ENCODE data around the gene MYT1.
A peak's percentile ranks its signal among the peaks of the same experiment; 100 is the strongest.

MYT1 gene

DNA sequence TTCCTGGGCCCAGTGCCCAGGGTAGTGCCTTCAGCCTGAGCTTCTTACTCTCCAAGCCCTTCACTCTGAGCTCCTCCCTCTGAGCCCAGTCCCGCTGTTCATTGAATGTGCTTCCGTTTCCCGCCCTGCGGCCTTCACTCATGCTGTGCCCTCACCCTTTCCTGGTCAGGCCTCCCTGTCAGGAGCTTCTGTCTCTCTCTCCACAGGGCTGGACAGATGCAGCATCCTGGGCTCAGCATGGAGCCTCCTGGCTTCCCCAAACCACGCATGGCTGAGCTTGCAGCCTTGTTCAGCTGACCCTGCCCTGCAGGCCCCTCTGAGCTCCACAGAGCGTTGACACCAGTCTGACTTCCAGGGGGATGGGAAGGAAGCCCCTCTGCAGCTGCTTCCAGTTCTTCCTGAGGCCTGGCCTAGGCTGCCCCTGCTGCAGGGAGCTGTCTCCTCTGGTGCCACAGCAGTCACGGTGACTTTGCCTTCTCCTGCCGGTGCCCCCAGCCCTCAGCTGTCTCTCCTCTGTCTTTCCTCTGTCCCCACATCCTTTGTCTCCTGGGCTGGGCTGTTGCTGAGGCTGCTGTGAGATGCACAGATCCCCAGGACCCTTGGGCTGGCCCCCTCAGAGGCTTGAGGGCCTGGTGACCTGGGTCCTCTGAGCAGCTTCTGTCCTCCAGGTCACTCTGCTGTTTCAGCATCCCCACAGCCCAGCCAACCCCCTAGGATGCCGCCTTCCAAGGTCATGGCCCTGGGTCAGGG lies 7.9 kb upstream of the MYT1 start:
- H3K27ac Mint-ChIP-seq, result no peak overlapping the region
- H3K4me1 Mint-ChIP-seq, result no peaks in the 10 kb centered on the region
- no peaks in the 10 kb centered on the region for H3K9me3 Mint-ChIP-seq
- peaks cover 7% of the 10 kb centered on the region for H3K36me3 Mint-ChIP-seq
- ATAC-seq, result no peak
- peaks cover 43% of the 10 kb centered on the region for H3K27me3 Mint-ChIP-seq
- H3K4me3 Mint-ChIP-seq, result no peak overlapping the region

DNA sequence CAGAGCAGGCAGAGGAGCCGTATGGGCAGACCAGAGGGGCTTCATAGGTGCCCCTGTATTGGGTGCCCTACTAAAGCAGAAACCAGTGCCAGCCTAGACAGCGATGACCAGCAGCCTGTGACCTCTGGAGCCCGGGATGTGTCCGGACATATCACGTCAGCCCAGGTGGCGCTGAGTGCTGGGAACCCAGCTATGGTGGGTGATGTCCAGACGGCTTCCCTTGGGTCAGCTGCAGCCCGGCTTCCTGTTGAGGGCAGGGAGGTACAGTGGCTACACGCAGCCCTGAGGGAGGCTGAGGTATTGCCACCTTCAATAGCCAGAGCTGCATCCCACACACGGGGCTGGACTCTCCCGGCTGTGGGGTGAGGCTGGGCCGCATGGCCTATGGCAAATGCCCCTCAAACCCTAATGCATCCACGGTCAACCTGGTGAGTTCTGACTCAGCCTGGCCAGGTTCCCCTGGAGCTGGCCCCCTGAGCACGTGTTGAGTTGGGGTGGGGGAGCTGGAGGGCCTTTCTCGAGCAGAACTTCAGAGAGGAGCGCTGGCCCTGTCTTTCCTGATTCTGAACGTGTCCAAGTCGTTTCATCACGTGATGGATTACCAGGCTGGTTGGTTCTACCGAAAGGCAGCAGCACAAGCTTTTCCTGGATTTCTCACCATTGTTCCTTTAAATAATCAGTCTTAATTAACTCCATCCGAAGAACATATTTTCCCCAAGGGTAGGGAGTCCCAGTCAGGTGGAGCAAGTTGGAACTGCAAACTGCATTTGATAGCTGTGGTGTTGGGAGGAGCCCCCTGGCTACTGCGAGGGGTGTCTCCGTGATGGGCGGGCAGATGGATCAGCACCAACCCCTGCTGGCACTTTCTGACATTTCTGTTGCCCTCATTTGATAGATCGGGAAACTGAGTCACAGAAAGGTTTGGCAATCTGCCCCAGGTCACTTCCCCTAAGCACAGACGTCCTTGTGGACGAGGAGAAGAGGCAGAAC lies 7.1 kb upstream of the MYT1 start:
- Mint-ChIP-seq H3K27ac (no peak overlapping the region), H3K36me3 (peaks cover 7% of the 10 kb centered on the region), H3K9me3 (no peaks in the 10 kb centered on the region), H3K27me3 (peaks cover 52% of the 10 kb centered on the region), H3K4me3 (no peak overlapping the region), H3K4me1 (peaks cover 4% of the 10 kb centered on the region)
- ATAC-seq, result no peak

DNA sequence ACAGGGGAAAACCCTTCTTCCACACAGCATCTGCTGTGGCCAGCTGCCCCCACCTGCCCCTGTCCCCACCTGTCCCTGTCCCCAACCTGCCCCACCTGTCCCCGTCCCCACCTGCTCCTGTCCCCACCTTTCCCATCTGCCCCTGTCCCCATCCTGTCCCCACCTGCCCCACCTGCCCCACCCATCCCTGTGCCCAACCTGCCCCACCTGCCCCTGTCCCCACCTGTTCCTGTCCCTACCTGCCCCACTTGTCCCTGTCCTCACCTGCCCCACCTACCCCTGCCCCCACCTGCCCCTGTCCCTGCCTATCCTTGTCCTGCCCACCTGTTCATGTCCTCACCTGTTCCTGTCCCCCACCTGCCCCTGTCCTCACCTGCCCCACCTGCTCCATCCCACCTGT lies 6.4 kb upstream of the MYT1 start:
- Mint-ChIP-seq H3K36me3 (peaks cover 7% of the 10 kb centered on the region), H3K4me1 (peaks cover 7% of the 10 kb centered on the region), H3K27me3 (peaks cover 53% of the 10 kb centered on the region), H3K27ac (no peak overlapping the region), H3K4me3 (no peak overlapping the region), H3K9me3 (no peaks in the 10 kb centered on the region)
- ATAC-seq, result no peak

DNA sequence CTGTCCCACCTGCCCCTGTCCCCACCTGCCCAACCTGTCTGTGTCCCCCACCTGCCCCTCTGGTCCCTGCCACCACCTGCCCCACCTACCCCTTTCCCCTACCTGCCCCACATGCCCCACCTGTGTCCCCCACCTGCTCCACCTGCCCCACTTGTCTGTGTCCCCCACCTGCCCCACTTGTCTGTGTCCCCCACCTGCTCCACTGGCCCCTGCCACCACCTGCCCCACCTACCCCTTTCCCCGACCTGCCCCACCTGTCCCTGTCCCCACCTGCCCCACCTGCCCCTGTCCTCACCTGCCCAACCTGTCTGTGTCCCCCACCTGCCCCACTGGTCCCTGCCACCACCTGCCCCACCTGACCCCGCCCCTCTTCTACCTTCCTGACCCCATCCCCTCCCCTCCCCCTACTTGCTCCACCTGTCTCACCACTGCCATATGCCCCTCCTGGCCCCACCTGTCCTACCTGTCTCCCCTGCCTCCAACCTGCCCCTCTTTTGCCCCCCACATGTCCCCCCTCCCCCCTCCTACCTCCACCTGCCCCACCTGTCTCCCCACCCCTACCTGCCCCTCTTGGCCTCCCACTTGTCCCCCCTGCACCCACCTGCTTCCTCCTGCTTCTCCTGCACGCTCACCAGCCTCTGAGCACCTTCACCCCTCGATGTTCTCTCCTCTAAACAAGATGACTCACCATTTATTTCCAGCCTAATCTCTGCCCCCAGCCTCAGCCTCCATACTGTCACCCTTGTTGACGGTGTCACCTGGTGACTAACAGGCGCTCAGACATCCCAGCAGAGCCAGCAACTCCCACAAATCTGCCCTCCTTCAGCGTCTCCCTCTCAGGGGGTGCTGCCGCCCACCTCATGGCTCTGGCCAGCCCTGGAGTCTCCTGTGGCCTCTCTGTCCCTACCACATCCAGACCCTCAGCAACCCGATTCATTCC lies 5.6 kb upstream of the MYT1 start:
- no peaks in the 10 kb centered on the region for H3K9me3 Mint-ChIP-seq
- peaks cover 59% of the 10 kb centered on the region for H3K27me3 Mint-ChIP-seq
- H3K4me3 Mint-ChIP-seq, result no peak overlapping the region
- H3K27ac Mint-ChIP-seq, result no peak overlapping the region
- ATAC-seq, result peak; percentile 38
- H3K4me1 Mint-ChIP-seq, result peaks cover 7% of the 10 kb centered on the region
- peaks cover 7% of the 10 kb centered on the region for H3K36me3 Mint-ChIP-seq

DNA sequence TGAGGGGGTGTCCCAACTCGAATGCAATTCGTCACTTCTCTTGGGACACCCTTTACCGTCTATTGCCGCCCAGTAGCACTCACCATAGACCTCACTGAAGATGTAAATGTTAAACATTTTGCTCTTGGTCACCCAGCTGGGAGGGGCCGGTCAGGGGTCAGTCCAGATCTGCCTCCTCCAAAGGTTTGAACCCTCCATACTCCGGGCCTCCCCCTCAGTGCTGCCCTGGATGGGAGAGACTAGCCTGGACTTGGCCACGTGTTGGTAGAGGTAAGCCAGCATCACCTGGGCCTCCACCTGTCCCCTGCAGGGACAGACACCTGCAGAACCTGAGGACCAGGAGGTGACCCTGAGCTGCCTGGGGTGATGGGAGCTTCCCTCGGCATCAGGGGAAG lies 5.0 kb upstream of the MYT1 start:
- peaks cover 66% of the 10 kb centered on the region for H3K27me3 Mint-ChIP-seq
- no peak overlapping the region for H3K27ac Mint-ChIP-seq
- no peaks in the 10 kb centered on the region for H3K9me3 Mint-ChIP-seq
- no peak overlapping the region for H3K4me3 Mint-ChIP-seq
- H3K4me1 Mint-ChIP-seq, result peaks cover 7% of the 10 kb centered on the region
- H3K36me3 Mint-ChIP-seq, result peaks cover 7% of the 10 kb centered on the region
- ATAC-seq, result no peak

DNA sequence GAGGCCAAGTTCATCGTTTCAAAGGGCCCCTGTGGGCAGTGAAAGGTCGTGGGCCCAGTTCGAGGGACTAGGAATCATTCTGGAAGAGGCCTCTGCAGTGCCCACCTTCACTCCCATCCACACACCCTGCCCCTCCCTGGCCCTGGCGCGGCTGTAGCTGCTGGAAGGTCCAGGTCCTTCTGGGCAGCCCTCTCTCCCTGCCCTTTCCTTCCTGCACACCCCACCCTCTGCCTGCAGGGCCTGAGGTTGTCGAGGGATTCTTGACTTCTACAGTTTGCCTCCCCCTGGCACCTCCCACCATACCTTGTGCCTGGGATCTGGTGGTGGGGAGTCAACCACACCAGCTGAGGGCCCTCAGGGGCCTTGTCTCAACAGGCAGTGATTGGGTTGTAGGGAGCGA lies 4.5 kb upstream of the MYT1 start:
- H3K27ac Mint-ChIP-seq, result no peak overlapping the region
- H3K27me3 Mint-ChIP-seq, result peaks cover 70% of the 10 kb centered on the region
- no peak for ATAC-seq
- H3K36me3 Mint-ChIP-seq, result peaks cover 7% of the 10 kb centered on the region
- peaks cover 7% of the 10 kb centered on the region for H3K4me1 Mint-ChIP-seq
- H3K9me3 Mint-ChIP-seq, result no peaks in the 10 kb centered on the region
- no peak overlapping the region for H3K4me3 Mint-ChIP-seq

DNA sequence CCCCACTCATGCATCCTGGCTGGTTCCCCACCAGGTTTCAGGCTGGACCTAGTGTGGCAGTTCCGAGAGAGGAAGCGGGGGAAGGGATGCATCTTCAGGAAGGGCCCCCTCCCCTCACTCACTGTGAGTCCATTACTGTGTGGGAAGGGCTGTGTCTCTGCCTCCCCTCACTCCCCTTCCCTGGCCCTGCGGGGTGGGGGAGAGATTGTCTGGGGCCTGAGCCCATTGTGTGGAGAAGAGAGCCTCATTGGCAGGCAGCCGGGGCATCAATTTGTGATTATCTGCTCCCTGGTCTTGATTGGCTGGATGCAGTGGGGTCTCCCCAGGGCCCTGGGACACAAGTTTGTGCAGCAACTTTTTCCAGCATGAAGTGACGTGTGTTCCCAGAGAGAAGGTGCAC lies 4.1 kb upstream of the MYT1 start:
- H3K36me3 Mint-ChIP-seq, result peaks cover 7% of the 10 kb centered on the region
- ATAC-seq, result no peak
- H3K27me3 Mint-ChIP-seq, result peaks cover 74% of the 10 kb centered on the region
- no peak overlapping the region for H3K4me3 Mint-ChIP-seq
- no peak overlapping the region for H3K27ac Mint-ChIP-seq
- peaks cover 7% of the 10 kb centered on the region for H3K4me1 Mint-ChIP-seq
- H3K9me3 Mint-ChIP-seq, result no peaks in the 10 kb centered on the region

DNA sequence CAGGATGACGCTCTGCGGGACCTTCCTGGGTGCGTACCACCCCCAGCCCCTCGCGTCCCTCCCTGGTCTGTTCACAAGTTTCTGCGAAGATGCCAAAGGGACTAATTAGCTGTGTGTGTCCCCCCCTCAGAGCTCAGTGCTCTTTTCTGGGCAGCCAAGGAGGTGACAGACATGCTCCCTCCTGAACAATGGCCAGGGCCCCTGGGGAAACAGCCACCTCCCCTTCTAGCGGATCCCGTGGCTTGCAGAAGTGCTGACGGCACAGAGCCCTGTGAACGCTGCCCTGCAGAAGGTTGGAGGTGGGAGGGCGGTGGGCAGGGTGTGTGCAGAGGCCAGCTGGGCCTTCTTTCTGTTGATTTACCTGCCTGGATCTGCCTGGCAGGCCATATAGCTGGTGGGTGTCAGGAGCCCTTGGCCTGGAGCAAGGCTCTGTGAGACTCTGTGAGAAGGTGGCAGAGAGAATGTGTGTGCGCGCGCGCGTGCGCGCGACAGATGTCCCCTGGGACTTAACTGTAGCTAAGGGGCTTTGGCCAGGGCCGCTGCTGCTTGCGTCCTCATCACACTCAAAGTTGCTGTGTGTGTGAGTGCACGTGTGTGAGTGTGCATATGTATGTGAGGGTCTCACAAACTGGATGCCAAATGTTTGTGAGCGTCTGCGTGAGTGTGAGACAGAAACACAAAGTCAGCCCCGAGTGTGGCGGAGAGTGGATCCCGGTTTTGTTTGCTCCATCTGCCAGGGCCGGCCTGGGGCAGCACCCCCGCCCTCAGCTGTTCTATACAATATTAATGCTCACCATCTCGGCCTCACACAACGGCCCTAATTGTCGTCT lies 3.5 kb upstream of the MYT1 start:
- no peak for ATAC-seq
- H3K4me1 Mint-ChIP-seq, result peaks cover 7% of the 10 kb centered on the region
- no peak overlapping the region for H3K27ac Mint-ChIP-seq
- H3K4me3 Mint-ChIP-seq, result no peak overlapping the region
- H3K27me3 Mint-ChIP-seq, result peaks cover 75% of the 10 kb centered on the region
- H3K9me3 Mint-ChIP-seq, result no peaks in the 10 kb centered on the region
- peaks cover 7% of the 10 kb centered on the region for H3K36me3 Mint-ChIP-seq

DNA sequence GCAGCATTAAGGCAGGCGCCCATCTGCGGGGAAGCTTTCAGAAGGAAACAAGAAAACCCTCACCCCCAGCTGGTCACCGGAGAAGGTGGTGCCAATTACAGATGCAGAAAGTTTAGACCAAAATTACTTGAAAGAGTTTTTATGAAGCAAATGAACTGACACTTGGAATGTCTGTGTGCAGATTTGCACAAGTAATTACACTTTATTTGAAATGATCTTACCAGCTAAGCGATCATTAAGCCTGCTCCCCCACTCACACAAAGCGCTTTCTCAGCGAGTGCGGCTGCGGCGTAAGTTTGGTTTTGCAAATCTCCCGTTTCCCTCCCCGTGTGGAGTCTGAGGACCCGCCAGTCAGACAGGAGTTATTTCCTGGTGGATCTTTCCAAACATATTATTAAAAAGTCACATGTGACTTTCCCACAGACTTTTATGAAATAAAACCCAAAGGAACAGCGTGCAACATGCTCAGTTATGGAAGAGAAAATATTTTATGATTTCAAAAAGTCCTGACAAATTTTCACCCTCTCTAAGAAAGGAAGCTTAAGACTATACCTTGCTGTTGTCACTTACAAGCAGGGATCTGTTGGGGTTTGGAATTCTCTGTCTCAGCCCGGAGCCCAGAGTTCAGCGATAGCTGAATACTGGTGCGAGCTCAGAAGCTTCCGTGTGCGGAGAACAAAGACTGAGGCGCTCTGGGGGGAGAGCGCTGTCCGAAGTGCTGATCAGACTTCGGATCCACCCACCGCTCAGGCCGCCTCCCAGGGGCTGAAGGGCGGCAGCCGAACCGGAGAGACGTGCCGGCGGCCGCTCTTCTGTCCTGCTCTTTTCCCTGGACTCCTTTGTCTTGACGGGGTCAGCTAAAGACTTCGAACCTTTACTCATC lies 2.7 kb upstream of the MYT1 start:
- Mint-ChIP-seq H3K9me3 (no peaks in the 10 kb centered on the region), H3K36me3 (peaks cover 7% of the 10 kb centered on the region), H3K27ac (no peak overlapping the region), H3K27me3 (peaks cover 73% of the 10 kb centered on the region), H3K4me3 (no peak overlapping the region), H3K4me1 (peaks cover 7% of the 10 kb centered on the region)
- ATAC-seq, result peak; percentile 52

DNA sequence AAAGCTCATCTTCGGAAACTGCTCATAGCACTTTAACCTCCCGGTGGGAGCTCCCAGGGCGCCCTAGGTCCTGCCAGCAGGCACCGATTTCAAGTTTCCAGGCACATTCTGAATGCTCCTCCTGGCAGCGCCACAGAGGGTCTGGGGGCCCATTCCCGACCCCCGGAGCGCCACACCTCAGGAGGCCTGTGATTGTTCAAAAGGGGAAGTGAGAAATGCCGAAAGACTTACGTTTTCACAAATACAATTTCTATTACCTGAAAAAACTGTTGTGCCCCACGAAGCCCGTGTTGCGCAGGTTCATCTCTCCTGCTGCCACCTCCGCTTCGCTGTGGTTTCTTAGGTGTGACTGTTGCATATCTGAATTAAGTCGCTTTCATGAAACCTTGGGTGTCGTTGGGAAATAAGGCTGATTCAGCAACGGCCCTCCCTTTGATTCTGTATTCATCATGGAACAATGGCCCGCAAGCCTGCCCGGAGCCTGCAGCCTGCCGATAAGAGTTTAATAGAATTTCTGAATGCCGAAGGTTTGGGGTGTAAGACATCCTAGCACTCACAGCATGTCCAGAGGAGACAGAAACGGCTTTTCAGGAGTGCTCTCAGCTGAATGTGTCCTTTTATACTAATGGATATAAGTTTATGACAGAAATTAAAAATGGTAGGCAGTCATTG lies 1.9 kb upstream of the MYT1 start:
- peaks cover 7% of the 10 kb centered on the region for H3K4me1 Mint-ChIP-seq
- H3K4me3 Mint-ChIP-seq, result no peak overlapping the region
- no peak overlapping the region for H3K27ac Mint-ChIP-seq

DNA sequence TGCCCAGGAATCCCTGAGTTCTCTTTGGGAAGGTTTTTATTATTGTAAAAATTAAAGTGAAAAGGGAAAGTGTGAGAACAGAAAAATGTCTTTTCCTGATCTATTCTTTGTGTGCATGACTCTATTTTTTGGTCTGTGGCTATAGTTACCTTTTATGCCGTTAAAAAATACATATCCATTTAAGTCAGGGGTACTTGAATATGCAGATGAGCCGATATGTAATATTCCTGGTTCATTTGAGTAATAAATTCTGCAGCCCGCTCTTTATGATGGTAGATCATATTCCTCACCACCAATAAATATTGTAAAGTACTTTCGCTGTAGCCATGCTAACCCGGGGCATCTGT lies 503 bp upstream of the MYT1 start:
- peaks cover 5% of the 10 kb centered on the region for H3K36me3 Mint-ChIP-seq
- peaks cover 7% of the 10 kb centered on the region for H3K4me1 Mint-ChIP-seq
- H3K27ac Mint-ChIP-seq, result no peak overlapping the region
- H3K27me3 Mint-ChIP-seq, result peaks cover 91% of the 10 kb centered on the region
- H3K9me3 Mint-ChIP-seq, result no peaks in the 10 kb centered on the region
- H3K4me3 Mint-ChIP-seq, result no peak overlapping the region
- no peak for ATAC-seq

More for the DNA sequence above, 1.9 kb upstream of the MYT1 start:
- Mint-ChIP-seq H3K9me3 (no peaks in the 10 kb centered on the region), H3K36me3 (peaks cover 7% of the 10 kb centered on the region), H3K27me3 (peaks cover 81% of the 10 kb centered on the region)
- ATAC-seq, result no peak

DNA sequence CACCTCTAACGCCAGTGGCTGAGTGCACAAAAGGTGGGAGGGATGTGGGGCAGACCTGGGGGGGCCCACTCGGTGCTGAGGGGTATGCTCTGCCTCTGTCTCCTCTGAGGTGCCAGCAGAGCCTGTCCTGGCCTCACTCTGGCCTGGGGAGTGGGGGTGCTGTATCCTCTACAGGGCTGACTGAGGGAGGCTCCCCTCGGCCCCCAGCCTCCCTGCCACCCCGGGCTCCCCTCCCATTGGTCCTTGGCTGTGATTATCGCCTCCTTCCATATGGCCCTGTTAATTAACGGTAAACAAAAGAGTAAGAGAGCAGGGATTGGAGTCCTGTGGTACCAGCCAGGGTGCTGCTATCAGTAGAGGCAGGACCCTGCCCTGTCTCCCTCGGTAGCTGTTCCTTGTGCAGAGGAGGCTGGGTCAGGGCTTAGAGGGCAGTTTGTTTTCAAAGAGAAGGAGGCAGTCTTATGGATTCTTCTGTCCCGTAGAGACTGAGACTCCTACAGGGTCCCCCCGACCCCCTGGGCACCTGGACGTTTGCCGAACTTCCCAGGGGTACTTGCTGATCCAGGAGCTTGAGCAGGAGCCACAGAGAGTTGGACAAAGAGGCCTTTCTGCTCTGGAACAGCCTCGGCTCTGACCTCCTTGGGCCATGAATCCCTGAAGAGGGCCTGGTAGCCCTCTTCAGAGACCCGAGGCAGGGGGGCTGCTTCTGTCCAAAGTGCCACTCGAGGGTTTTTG lies 1.8 kb downstream of the MYT1 start:
- no peaks in the 10 kb centered on the region for H3K9me3 Mint-ChIP-seq
- peaks cover 69% of the 10 kb centered on the region for H3K27me3 Mint-ChIP-seq
- H3K27ac Mint-ChIP-seq, result no peak overlapping the region
- no peak for ATAC-seq
- H3K4me1 Mint-ChIP-seq, result peaks cover 16% of the 10 kb centered on the region
- no peak overlapping the region for H3K4me3 Mint-ChIP-seq
- H3K36me3 Mint-ChIP-seq, result no peaks in the 10 kb centered on the region

Data from stimulated activated memory B cell treated with anti-CD40 and anti-IgM and Interleukin-4, amounts not matched to agents 10 μg/mL and 1 μg/mL and 100 μg/mL, for 72 hours (primary cell).